ENCODE data around the gene DROSHA.

DROSHA gene

GRCh38 chr5:31485376-31486207 is 46.3 kb downstream of the DROSHA start:
- no peak for TF ChIP-seq CTCF (IDR thresholded peaks at IDR 0.05; ENCODE audit: low read depth, low read length, missing control alignments)
- DNase-seq (ENCODE audit: extremely low read depth, low read depth), result no peak
- H3K4me3 ChIP-seq (replicated peaks; ENCODE audit: low read depth, low read length), result no peak overlapping the region

GRCh38 chr5:31481531-31482165 is 50.2 kb downstream of the DROSHA start:
- DNase-seq (ENCODE audit: extremely low read depth, low read depth), result no peak
- no peak for TF ChIP-seq CTCF (IDR thresholded peaks at IDR 0.05; ENCODE audit: low read depth, low read length, missing control alignments)

GRCh38 chr5:31479706-31480105 is 52.2 kb downstream of the DROSHA start:
- no peak for DNase-seq (ENCODE audit: extremely low read depth, low read depth)
- no peak for TF ChIP-seq CTCF (IDR thresholded peaks at IDR 0.05; ENCODE audit: low read depth, low read length, missing control alignments)

More at GRCh38 chr5:31481531-31482165, 50.2 kb downstream of the DROSHA start:
- H3K4me3 ChIP-seq (replicated peaks; ENCODE audit: low read depth, low read length), result no peak overlapping the region

DNA sequence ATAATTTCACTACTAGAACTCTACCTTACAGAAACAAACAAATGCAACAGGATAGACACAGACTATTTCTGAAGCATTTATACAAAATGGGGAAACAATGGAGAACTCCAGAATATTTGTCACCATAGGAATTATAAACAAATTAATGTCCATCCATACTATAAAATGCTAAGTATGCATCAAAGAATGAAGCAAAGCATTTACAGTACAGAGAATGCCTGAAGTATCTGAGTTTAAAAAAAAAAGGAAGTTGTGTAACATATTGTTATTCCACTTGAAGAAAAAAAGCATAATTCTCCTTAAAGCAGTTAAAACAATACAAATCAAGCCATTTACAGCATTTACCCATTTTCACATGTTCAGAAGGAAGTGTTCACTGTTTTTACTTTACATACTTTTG is 53.0 kb downstream of the DROSHA start:
- H3K4me3 ChIP-seq (replicated peaks; ENCODE audit: low read depth, low read length), result no peak overlapping the region
- no peak for TF ChIP-seq CTCF (IDR thresholded peaks at IDR 0.05; ENCODE audit: low read depth, low read length, missing control alignments)
- no peak for DNase-seq (ENCODE audit: extremely low read depth, low read depth)

More at GRCh38 chr5:31479706-31480105, 52.2 kb downstream of the DROSHA start:
- H3K4me3 ChIP-seq (replicated peaks; ENCODE audit: low read depth, low read length), result no peak overlapping the region

DNA sequence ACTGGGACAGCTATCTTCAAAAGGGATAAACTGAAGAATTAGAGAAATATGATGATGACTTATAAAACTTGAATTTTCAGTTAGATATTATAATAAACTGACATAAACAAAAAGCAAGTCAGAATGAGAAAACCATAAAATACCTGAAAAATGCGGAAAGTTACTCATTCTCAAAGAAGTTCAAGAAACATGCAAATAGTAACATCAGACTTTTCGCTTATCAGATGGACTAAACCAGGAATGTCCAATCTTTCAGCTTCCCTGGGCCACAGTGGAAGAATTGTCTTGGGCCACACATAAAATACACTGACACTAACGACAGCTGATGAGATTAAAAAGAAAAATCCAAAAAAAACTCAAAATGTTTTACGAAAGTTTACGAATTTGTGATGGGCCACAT is 53.9 kb downstream of the DROSHA start:
- H3K4me3 ChIP-seq (replicated peaks; ENCODE audit: low read depth, low read length), result no peak overlapping the region
- TF ChIP-seq CTCF (IDR thresholded peaks at IDR 0.05; ENCODE audit: low read depth, low read length, missing control alignments), result no peak

DNA sequence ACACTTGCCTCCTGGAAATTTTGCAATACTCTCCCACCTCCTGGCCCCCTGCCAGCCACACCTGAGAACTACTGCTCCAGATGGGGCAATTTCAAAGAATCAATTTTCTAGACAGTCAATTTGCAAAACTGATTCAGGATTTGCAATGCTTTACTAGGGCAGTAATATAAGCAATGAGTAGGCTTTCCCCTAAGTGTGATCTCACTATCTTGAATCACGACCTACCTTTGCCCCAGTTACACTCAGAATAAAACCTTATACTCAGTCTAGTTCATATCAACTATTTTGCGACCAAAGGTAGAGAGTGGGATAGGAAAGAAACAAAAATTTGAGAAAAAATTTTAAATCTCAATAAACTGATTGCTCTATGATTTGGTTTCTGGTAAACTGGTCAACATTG is 54.4 kb downstream of the DROSHA start:
- DNase-seq (ENCODE audit: extremely low read depth, low read depth), result no peak
- TF ChIP-seq CTCF (IDR thresholded peaks at IDR 0.05; ENCODE audit: low read depth, low read length, missing control alignments), result no peak
- no peak overlapping the region for H3K4me3 ChIP-seq (replicated peaks; ENCODE audit: low read depth, low read length)

More for the DNA sequence above, 53.9 kb downstream of the DROSHA start:
- DNase-seq (ENCODE audit: extremely low read depth, low read depth), result no peak

Data from HFF-Myc (cell line).